ENCODE results near the gene LRRC56. TPM values are rescaled to one million over a fixed set of nuclear protein-coding genes. Genes with fewer than 3 reads are reported as not detected.

LRRC56 gene
- polyA plus RNA-seq, 2 of the 4 experiments (the other 2 are of a cell fraction): 0.32 to 1.0 TPM

GRCh38 chr11:565921-566509 is 28.7 kb downstream of the LRRC56 start:
- DNase-seq (ENCODE audit: low read depth in 1 of 2, low spot score in 1 of 2): no peak
- Histone ChIP-seq H3K9me3 (no peaks in the 10 kb centered on the region), H3K4me3 (no peak overlapping the region), H3K4me1 (peaks cover 25% of the 10 kb centered on the region), H3K27ac (peak overlapping the region in 1 of 2 experiments; percentile 35; a peak in 2 of 6 replicates), H3K4me2 (no peak overlapping the region)
- no peak for ATAC-seq
- FAIRE-seq: no peak
- no peak for TF ChIP-seq JUNB (IDR thresholded peaks at IDR 0.05)
- peak; percentile 27; the same call in 1 of the 2 replicates for TF ChIP-seq PBX3 (IDR thresholded peaks at IDR 0.05)
- CTCF ChIA-PET: interaction anchor here (0.8 to 8.3 kb wide), 6 partner anchors 8 to 47 kb away, joined by 3 to 66 read pairs (median 4); no protein-coding TSS in a partner anchor
- 72% methylated on average over 9 of the region's 12 CpGs for WGBS (ENCODE audit: missing lambda C conversion rate)
- POLR2A ChIA-PET: interaction anchor here (2.0 kb wide), 1 partner anchor 10 kb away, joined by 7 read pairs; the partner anchor contains the start of gene PHRF1

- peak overlapping the region; percentile 98 for H3K4me2 ChIP-seq
- POLR2A ChIA-PET: interaction anchor here (1.6 to 2.0 kb wide), 2 partner anchors 9 to 12 kb away, joined by 4 to 7 read pairs; partner anchors contain the start of gene PHRF1
- TF ChIP-seq CTCF (IDR thresholded peaks at IDR 0.05): no peak
- no peak for TF ChIP-seq FOSB (CRISPR knock-in tag; IDR thresholded peaks at IDR 0.05)
- TF ChIP-seq BCL3 (IDR thresholded peaks at IDR 0.05): no peak
- TF ChIP-seq HMGXB4 (CRISPR knock-in tag; IDR thresholded peaks at IDR 0.05; ENCODE audit: borderline replicate concordance): no peak
- TF ChIP-seq FOSL2 (IDR thresholded peaks at IDR 0.05): no peak
- no peak for TF ChIP-seq FOSL2 (CRISPR knock-in tag; IDR thresholded peaks at IDR 0.05)
- TF ChIP-seq NR3C1 (IDR thresholded peaks at IDR 0.05): no peak
- no peak for TF ChIP-seq PBX3 (IDR thresholded peaks at IDR 0.05)
- TF ChIP-seq MAFK (IDR thresholded peaks at IDR 0.05; ENCODE audit: partially characterized antibody): no peak
- TF ChIP-seq SMC3 (IDR thresholded peaks at IDR 0.05): no peak
- TF ChIP-seq SREBF2 (IDR thresholded peaks at IDR 0.05): no peak
- no peak for TF ChIP-seq FOXS1 (CRISPR knock-in tag; IDR thresholded peaks at IDR 0.05)
- no peak for TF ChIP-seq KDM5A (IDR thresholded peaks at IDR 0.05)
- TF ChIP-seq EHF (CRISPR knock-in tag; IDR thresholded peaks at IDR 0.05): no peak
- no peak for TF ChIP-seq CEBPB (IDR thresholded peaks at IDR 0.05)
- no peak for TF ChIP-seq RAD21 (conservative IDR thresholded peaks at IDR 0.05 in 1 of 2, IDR thresholded peaks at IDR 0.05 in 1 of 2)
- no peak for TF ChIP-seq RARB (CRISPR knock-in tag; IDR thresholded peaks at IDR 0.05)
- TF ChIP-seq JUN (IDR thresholded peaks at IDR 0.05): no peak
- no peak for TF ChIP-seq ELK1 (IDR thresholded peaks at IDR 0.05; ENCODE audit: low read depth, low read length)
- no peak for TF ChIP-seq CBX2 (IDR thresholded peaks at IDR 0.05; ENCODE audit: borderline replicate concordance, low read depth)
Measured at GRCh38 chr11:567011-567628, 29.8 kb downstream of the LRRC56 start.

More at GRCh38 chr11:567011-567628, 29.8 kb downstream of the LRRC56 start:
- CTCF ChIA-PET: interaction anchor here (0.6 to 8.3 kb wide), 4 partner anchors 12 to 191 kb away, joined by 3 to 66 read pairs (median 5); no protein-coding TSS in a partner anchor
- Histone ChIP-seq H3K4me3 (no peak overlapping the region; the same call in 2 of the 3 replicates), H3K9me3 (no peaks in the 10 kb centered on the region), H3K27ac (peak overlapping the region in 1 of 2 experiments; percentile 97; a peak in 2 of 6 replicates), H3K4me1 (peaks cover 20% of the 10 kb centered on the region)
- DNase-seq (ENCODE audit: low read depth in 1 of 2, low spot score in 1 of 2) (no peak), FAIRE-seq (no peak), ATAC-seq (no peak)
- WGBS (ENCODE audit: missing lambda C conversion rate): 86% methylated on average over 17 of the region's 18 CpGs
